ENCODE data around the gene NPAT.

Gene NPAT

GRCh38 chr11:108222574-108223347 lies at the start of gene NPAT, which contains the start of gene ATM:
TSS of gene NPAT (minus strand) at chr11:108222638. CDS start at chr11:108222536, 102 bp downstream.
TSS of gene ATM (plus strand) at chr11:108223067. CDS start at chr11:108227625, 4,558 bp downstream.
- peak; percentile 99 for DNase-seq
- TF ChIP-seq POLR2A (IDR thresholded peaks at IDR 0.05; ENCODE audit: low read length) (peak; percentile 97), GATA1 (IDR thresholded peaks at IDR 0.05; ENCODE audit: low read depth, low read length) (no peak)

GRCh38 chr11:108269583-108269982 lies 47.1 kb upstream of the NPAT start:
- DNase-seq = no peak
- TF ChIP-seq GATA1 (IDR thresholded peaks at IDR 0.05; ENCODE audit: low read depth, low read length) = no peak
- TF ChIP-seq POLR2A (IDR thresholded peaks at IDR 0.05; ENCODE audit: low read length) = no peak

DNA sequence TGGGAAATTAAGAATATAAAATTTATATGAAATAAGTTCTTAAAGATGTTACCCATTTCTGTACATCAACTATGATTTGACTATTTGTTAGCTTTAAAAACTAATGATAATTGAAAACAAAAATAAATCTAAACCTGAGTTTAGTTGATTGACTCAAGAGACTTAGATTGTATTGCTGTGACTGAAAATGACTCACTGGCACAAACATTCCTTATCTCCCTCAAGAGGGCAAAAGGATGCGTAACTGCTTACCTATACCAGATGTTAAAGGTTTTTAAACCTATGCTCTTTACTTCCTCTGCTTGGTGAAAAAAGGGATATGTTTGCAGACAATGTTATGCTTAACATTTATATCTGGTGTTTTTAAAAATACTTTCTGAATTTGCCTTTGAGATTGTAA lies 30.7 kb upstream of the NPAT start:
- peak in 1 of 2 experiments; percentile 4 for DNase-seq
- TF ChIP-seq POLR2A (IDR thresholded peaks at IDR 0.05; ENCODE audit: low read length) = no peak
- TF ChIP-seq GATA1 (IDR thresholded peaks at IDR 0.05; ENCODE audit: low read depth, low read length) = no peak

DNA sequence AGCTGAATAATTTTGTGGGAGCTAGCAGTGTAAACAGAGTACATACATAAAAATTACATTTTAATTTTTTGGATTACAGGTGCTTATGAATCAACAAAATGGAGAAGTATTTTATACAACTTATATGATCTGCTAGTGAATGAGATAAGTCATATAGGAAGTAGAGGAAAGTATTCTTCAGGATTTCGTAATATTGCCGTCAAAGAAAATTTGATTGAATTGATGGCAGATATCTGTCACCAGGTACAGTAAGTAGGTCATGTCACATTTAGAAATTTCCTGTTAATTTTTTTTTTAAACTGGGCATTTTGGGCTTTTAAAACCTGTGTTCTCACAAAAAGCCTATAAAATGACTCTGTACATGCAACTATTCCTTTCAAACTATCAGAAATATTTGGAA lies 24.4 kb upstream of the NPAT start:
- TF ChIP-seq GATA1 (IDR thresholded peaks at IDR 0.05; ENCODE audit: low read depth, low read length) (no peak), POLR2A (IDR thresholded peaks at IDR 0.05; ENCODE audit: low read length) (no peak)

GRCh38 chr11:108246308-108246707 lies 23.9 kb upstream of the NPAT start:
- DNase-seq = no peak

More for the DNA sequence above, 24.4 kb upstream of the NPAT start:
- DNase-seq = no peak

DNA sequence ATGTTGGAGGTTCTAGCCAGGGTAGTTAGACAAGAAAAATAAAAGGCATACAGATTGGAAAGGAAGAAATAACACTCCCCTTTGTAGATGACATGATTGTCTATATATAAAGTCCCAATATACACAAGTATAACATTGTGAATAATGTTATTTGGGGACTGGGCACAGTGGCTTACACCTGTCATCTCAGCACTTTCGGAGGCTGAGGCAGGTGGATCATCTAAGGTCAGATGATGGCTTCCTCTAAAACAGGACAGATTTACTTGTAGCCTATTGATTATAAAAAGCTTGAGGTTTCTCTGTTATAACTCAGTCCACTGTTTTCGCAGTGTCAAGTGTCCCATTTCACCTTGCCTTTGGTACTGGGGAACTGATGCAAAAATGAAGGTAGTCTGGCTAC lies 20.0 kb upstream of the NPAT start:
- TF ChIP-seq POLR2A (IDR thresholded peaks at IDR 0.05; ENCODE audit: low read length) = no peak
- TF ChIP-seq GATA1 (IDR thresholded peaks at IDR 0.05; ENCODE audit: low read depth, low read length) = no peak
- DNase-seq = no peak

More at GRCh38 chr11:108246308-108246707, 23.9 kb upstream of the NPAT start:
- TF ChIP-seq GATA1 (IDR thresholded peaks at IDR 0.05; ENCODE audit: low read depth, low read length) (no peak), POLR2A (IDR thresholded peaks at IDR 0.05; ENCODE audit: low read length) (no peak)

GRCh38 chr11:108241330-108242037 lies 19.0 kb upstream of the NPAT start:
- no peak for TF ChIP-seq GATA1 (IDR thresholded peaks at IDR 0.05; ENCODE audit: low read depth, low read length)
- TF ChIP-seq POLR2A (IDR thresholded peaks at IDR 0.05; ENCODE audit: low read length) = no peak
- peak; percentile 5 to 48 for DNase-seq

DNA sequence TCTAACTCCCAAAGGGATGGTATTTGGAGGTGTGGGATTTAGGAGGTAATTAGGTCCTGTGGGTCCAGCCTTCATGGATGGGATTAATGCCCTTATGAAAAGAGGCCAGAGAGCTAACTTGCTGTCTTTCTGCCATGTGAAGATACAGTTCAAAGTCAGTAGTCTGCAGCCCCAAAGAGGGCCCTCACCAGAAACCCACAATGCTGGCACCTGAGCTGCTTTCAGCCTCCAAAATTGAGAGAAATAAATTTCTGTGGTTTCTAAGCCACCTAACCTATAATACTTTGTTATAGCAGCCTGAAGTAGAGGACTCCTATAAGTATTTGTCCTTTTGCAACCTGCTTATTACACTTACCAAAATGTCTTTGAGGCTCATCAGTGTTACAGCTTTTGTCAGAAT lies 16.6 kb upstream of the NPAT start:
- TF ChIP-seq POLR2A (IDR thresholded peaks at IDR 0.05; ENCODE audit: low read length) (no peak), GATA1 (IDR thresholded peaks at IDR 0.05; ENCODE audit: low read depth, low read length) (no peak)
- DNase-seq = no peak

DNA sequence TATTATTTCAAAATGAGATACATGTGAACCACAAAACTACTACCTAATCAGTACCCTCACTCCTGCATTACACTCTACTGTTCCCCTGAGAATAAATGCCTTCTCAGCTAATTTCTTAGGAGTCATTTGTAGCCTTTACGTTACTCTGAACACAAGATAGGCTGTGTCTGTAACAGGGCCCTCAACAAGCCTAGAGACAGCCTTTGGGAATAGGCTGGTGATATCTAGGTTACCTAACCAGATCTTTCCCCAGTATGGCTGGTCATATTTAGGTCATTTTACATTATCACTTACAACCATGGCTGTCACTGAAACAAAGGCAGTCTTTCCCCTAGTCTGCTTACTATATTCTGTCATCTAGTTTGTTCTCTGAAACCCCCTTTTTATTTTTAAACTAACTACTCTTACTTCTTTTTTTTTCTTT lies 14.6 kb upstream of the NPAT start:
- TF ChIP-seq GATA1 (IDR thresholded peaks at IDR 0.05; ENCODE audit: low read depth, low read length) = no peak
- no peak for TF ChIP-seq POLR2A (IDR thresholded peaks at IDR 0.05; ENCODE audit: low read length)
- DNase-seq = no peak

DNA sequence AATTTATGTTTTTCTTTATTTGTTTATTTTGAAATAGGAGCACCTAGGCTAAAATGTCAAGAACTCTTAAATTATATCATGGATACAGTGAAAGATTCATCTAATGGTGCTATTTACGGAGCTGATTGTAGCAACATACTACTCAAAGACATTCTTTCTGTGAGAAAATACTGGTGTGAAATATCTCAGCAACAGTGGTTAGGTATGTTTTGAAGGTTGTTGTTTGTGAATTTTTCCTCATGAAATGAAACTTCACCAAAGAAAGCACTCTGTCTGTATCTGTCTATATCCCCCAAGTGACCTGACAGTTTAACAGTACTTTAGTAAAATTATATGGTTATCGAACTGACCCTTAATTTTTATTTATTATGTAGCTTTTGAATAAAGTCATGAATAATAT lies 13.2 kb upstream of the NPAT start:
- no peak for DNase-seq
- no peak for TF ChIP-seq GATA1 (IDR thresholded peaks at IDR 0.05; ENCODE audit: low read depth, low read length)
- TF ChIP-seq POLR2A (IDR thresholded peaks at IDR 0.05; ENCODE audit: low read length) = no peak

- DNase-seq = no peak
- no peak for TF ChIP-seq GATA1 (IDR thresholded peaks at IDR 0.05; ENCODE audit: low read depth, low read length)
- TF ChIP-seq POLR2A (IDR thresholded peaks at IDR 0.05; ENCODE audit: low read length) = no peak
These were observed 12.8 kb upstream of the NPAT start for GRCh38 chr11:108235192-108235591.

DNA sequence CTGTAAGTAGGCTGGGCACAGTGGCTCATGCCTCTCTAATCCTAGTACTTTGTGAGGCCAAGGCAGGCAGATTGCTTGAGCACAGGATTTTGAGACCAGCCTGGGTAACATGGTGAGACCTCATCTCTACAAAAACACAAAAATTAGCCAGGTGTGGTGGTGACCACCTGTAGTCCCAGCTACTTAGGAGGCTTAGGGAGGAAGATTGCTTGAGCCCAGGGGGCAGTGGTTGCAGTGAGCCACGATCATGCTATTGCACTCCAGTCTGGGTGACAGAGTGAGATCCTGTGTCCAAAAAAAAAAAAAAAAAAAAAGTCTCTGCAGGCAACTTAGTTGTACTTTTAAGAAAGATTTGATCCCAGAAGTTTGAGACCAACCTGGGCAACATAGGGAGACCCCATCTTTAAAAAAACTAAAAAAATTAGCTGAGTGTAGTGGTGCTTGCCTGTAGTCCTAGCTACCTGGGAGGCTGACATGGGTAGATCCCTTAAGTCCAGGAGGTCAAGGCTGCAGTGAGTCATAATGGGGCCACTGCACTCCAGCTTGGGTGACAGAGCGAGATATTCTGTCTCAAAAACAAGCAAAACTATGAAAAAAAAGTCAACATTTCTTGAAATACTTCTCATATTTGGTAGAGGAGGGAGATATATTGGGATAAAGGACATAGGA lies 11.0 kb upstream of the NPAT start:
- TF ChIP-seq GATA1 (IDR thresholded peaks at IDR 0.05; ENCODE audit: low read depth, low read length) (no peak), POLR2A (IDR thresholded peaks at IDR 0.05; ENCODE audit: low read length) (no peak)
- DNase-seq = peak in 1 of 2 experiments; percentile 2

DNA sequence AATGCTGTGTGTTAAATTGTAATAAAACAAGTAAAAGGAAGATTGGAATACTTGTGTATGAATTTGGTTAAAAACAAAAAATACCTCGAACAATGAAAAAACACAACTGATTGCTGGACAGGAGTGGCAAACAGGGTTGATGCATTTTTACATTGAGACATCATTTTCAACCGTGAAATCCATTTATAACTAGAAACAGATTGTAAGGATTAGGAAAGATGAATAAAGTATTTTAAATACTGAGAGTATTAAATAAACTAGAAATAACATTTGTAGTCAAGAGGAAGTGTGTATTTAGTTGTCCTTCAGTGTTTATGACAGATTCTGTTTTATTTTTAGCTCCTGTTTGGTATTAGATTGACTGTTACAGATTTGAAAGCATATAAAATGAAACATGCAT lies 5.8 kb upstream of the NPAT start:
- DNase-seq = no peak

DNA sequence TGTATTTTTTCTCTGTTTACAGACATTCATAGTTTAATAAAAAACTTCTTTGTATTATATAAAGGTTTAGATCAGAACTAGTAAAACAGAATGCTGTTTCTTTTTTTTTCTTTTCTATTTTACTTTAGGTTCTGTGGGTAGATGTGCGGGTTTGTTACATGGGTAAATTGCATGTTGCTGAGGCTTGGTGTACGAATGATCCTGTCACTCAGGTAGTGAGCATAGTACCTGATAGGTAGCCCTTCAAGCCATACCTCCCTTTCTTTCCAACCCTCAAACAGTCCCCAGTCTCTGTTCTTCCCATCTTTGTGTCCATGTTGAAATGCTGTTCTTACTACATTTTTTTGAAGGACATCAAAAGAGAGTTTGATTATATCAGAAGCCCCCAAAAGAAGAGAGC lies 3.6 kb upstream of the NPAT start:
- DNase-seq = no peak
- no peak for TF ChIP-seq POLR2A (IDR thresholded peaks at IDR 0.05; ENCODE audit: low read length)
- TF ChIP-seq GATA1 (IDR thresholded peaks at IDR 0.05; ENCODE audit: low read depth, low read length) = no peak

More for the DNA sequence above, 5.8 kb upstream of the NPAT start:
- no peak for TF ChIP-seq POLR2A (IDR thresholded peaks at IDR 0.05; ENCODE audit: low read length)
- no peak for TF ChIP-seq GATA1 (IDR thresholded peaks at IDR 0.05; ENCODE audit: low read depth, low read length)
